GM12878 (cell line): ENCODE results near the gene PPA1. TPM values are rescaled to one million over a fixed set of nuclear protein-coding genes. Genes with fewer than 3 reads are reported as not detected.

ENCODE experiments used
- ATAC-seq: fragments of 200-7000 bp; cut with Tn5 transposase; 3 replicates; pipeline ENCODE4 v1.9.1; 2020; ENCODE audit warnings: mild to moderate bottlenecking, moderate library complexity
- BruUV-seq: library from RNA; stranded (reverse); fragments of 400-500 nt; replicated peaks from 2 replicates; lab custom pipeline; 2021; lab: Mats Ljungman, UMichigan
- CTCF ChIA-PET: fragments of 300-600 bp; sonication (Branson Sonifier 250); formaldehyde crosslinking; extraction: SDS; loops from one replicate; lab custom pipeline; 2021; ENCODE audit warnings: inconsistent platforms; lab: Yijun Ruan, JAX
- POLR2A ChIA-PET: fragments of 350-600 bp; formaldehyde crosslinking; extraction: SDS; loops from one replicate; lab custom pipeline; 2021; ENCODE audit warnings: inconsistent platforms; lab: Charles Lee
- RAD21 ChIA-PET: fragments of 300-600 bp; sonication (Branson Sonifier 250); formaldehyde crosslinking; loops from one replicate; lab custom pipeline; 2023; ENCODE audit warnings: antibody characterized with exemption; ENCODE audit not compliant: unreplicated experiment; lab: Charles Lee
- SMC1A ChIA-PET: fragments of 300-600 bp; sonication (Branson Sonifier 250); formaldehyde crosslinking; loops from one replicate; lab custom pipeline; 2023; ENCODE audit not compliant: unreplicated experiment, uncharacterized antibody; lab: Charles Lee
- DNase-seq: peaks from one replicate; pipeline ENCODE4 v3.0.0-alpha.2; 2011; ENCODE audit warnings: low read depth, low spot score
- FAIRE-seq: peaks from 3 replicates; lab custom pipeline; 2011; peaks lifted over from hg19 to GRCh38; lab: Jason Lieb, UNC
- H2AFZ ChIP-seq: 2 replicates; pipeline ENCODE4 v1.6.0; 2011; ENCODE audit warnings: low read depth, low read length, control low read depth; ENCODE audit not compliant: control insufficient read depth
- H3K27ac ChIP-seq: 2 replicates; pipeline ENCODE4 v1.5.1; 2011; ENCODE audit warnings: control low read depth; ENCODE audit not compliant: control insufficient read depth, insufficient read depth
- H3K27me3 ChIP-seq, 2 experiments: replicated peaks in 1 of 2; 2 replicates each; pipeline versions ENCODE4 v1.6.0 to v1.6.1; 2011; ENCODE audit warnings: low read length in 1 of 2; ENCODE audit not compliant: control insufficient read depth in 2 of 2, insufficient read depth in 2 of 2
- H3K36me3 ChIP-seq, 2 experiments: 2 replicates each; pipeline ENCODE4 v1.5.1; 2011; ENCODE audit warnings: low read length in 1 of 2; ENCODE audit not compliant: control insufficient read depth in 2 of 2, insufficient read depth in 2 of 2
- H3K4me1 ChIP-seq: 2 replicates; pipeline ENCODE4 v1.6.1; 2011; ENCODE audit warnings: mild to moderate bottlenecking, low read length, moderate library complexity, mixed read lengths; ENCODE audit not compliant: control insufficient read depth, insufficient read depth
- H3K4me2 ChIP-seq: 2 replicates; pipeline ENCODE4 v1.6.0; 2011; ENCODE audit warnings: control low read depth; ENCODE audit not compliant: control insufficient read depth, insufficient read depth
- H3K4me3 ChIP-seq: fragments of 200-600 bp; sonication (generic); 2 replicates; pipeline ENCODE4 v1.5.1; 2016
- H3K79me2 ChIP-seq: 2 replicates; pipeline ENCODE4 v1.6.0; 2011; ENCODE audit warnings: low read length; ENCODE audit not compliant: control insufficient read depth, insufficient read depth
- H3K9ac ChIP-seq: 2 replicates; pipeline ENCODE4 v1.8.0; 2011; ENCODE audit warnings: low read length, control low read depth, mixed read lengths; ENCODE audit not compliant: control insufficient read depth, insufficient read depth
- H3K9me3 ChIP-seq: replicated peaks from 3 replicates; pipeline ENCODE4 v1.5.1; 2011; ENCODE audit warnings: mild to moderate bottlenecking, low read length; ENCODE audit not compliant: control insufficient read depth, insufficient read depth
- H4K20me1 ChIP-seq: 2 replicates; pipeline ENCODE4 v1.6.0; 2011; ENCODE audit not compliant: control insufficient read depth, insufficient read depth
- BMI1 ChIP-seq: fragments of 450-650 bp; IDR thresholded peaks from 2 replicates; pipeline ENCODE4 v1.6.1; 2016; ENCODE audit warnings: mild to moderate bottlenecking, moderate library complexity, borderline replicate concordance
- RUNX3 ChIP-seq: IDR thresholded peaks from 2 replicates; pipeline ENCODE4 v1.6.1; 2012; ENCODE audit warnings: low read length, inconsistent platforms
- ZBTB11 ChIP-seq: fragments of 450-650 bp; formaldehyde crosslinking; IDR thresholded peaks from 2 replicates; pipeline ENCODE4 v1.5.0; 2022; ENCODE audit warnings: mild to moderate bottlenecking, missing genetic modification characterization
- WGBS: methylation state at CpG from one replicate; pipeline ENCODE4 v1.1.6; 2016; ENCODE audit warnings: low lambda C conversion rate; ENCODE audit not compliant: insufficient replicate concordance, insufficient coverage; ENCODE audit errors: missing lambda C conversion rate; 5-methylcytosine and 5-hydroxymethylcytosine counted together
- in situ Hi-C: fragments of 300-500 bp; cut with MboI; formaldehyde crosslinking; loops from 9 replicates; pipeline ENCODE4 v1.14.3; 2018; ENCODE audit warnings: mixed read lengths
- intact Hi-C: fragments of 100-400 bp; cut with micrococcal nuclease; formaldehyde crosslinking; loops from one replicate; pipeline ENCODE4 v1.14.2; 2022; ENCODE audit not compliant: unreplicated experiment
- polyA plus RNA-seq, 11 experiments: library from polyadenylated mRNA; depleted of rRNA in 4 of 11; unstranded in 6 of 11; stranded (reverse) in 5 of 11; fragments of >200 nt; fragmentation: Nextera tagmentation in 4 of 11; fragmentation: Illumina TruSeq in 1 of 11; extraction: Ambion mirVana in 4 of 11; extraction: Trizol in 1 of 11; gene quantifications; 1 replicate in 1 of 11; 2 replicates in 10 of 11; pipeline versions ENCODE4 v1.2.1 to v1.2.3, GENCODE V29; 2011 to 2016; ENCODE audit warnings: inconsistent platforms in 2 of 11, missing spikeins in 2 of 11, low read depth in 1 of 11
- total RNA-seq, 4 experiments: library from RNA; depleted of rRNA in 3 of 4; stranded (reverse); fragments of >200 nt in 3 of 4; fragmentation: Illumina TruSeq in 1 of 4; extraction: Trizol in 1 of 4; gene quantifications; 2 replicates each; pipeline versions ENCODE4 v1.2.1 to v1.2.3, GENCODE V29; 2013 to 2021

Gene PPA1
- total and polyA plus RNA-seq, 10 of the 15 experiments (the other 5 are each of a cell fraction or from before 2014, with no cell fraction given), result 224 to 452 (median 346) TPM

DNA sequence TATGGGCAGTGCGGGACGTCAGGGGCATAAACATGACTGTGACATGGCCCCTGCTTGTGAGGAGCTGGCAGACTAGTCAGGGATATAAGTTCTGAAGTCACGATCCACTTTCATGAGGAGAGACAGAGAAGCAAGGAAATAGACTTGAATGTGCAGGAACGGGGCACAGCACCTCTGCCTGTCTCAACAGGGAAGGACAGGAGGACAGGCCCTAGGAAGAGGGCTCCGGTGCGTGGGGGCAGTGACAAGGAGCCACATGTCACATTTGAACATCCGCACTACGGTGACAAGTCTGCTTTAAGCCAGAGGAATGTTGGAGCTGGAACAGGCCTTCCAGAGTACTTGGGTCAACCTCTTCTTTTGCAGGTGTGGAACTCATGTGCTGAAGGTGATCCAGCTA lies 43.1 kb downstream of the PPA1 start (continued):
- no peak for TF ChIP-seq ZBTB11 (CRISPR knock-in tag)

- ATAC-seq, result peak; percentile 43
- CTCF ChIA-PET, result interaction anchor here (1.6 kb wide), 1 partner anchor 21 kb away, joined by 3 read pairs; no protein-coding TSS in a partner anchor
Observed at GRCh38 chr10:70188768-70189167, 44.5 kb downstream of the PPA1 start.

More at GRCh38 chr10:70188768-70189167, 44.5 kb downstream of the PPA1 start:
- H3K79me2 ChIP-seq, result no peaks in the 10 kb centered on the region
- H3K36me3 ChIP-seq, result no peaks in the 10 kb centered on the region
- WGBS, result 0% methylated on average over 1 of the region's 1 CpG
- no peaks in the 10 kb centered on the region for H4K20me1 ChIP-seq
- in situ Hi-C loops, result no loop called here
- no peak overlapping the region for H3K4me3 ChIP-seq
- ChIA-PET SMC1A (no interaction called here), RAD21 (no interaction called here), POLR2A (no interaction called here)
- no TSS peak for BruUV-seq
- H3K9me3 ChIP-seq, result no peaks in the 10 kb centered on the region
- intact Hi-C loops, result no loop called here
- DNase-seq (no peak), FAIRE-seq (no peak)
- TF ChIP-seq BMI1 (no peak), RUNX3 (0 out of 2 replicates have a peak, but pooled peaks have one; percentile 14)
- H3K9ac ChIP-seq, result no peak overlapping the region
- H3K4me1 ChIP-seq, result peaks cover 3% of the 10 kb centered on the region; the same call in 1 of the 2 replicates
- H3K27ac ChIP-seq, result no peak overlapping the region
- H2AFZ ChIP-seq, result no peak overlapping the region
- no peak overlapping the region for H3K4me2 ChIP-seq
- H3K27me3 ChIP-seq, result no peaks in the 10 kb centered on the region
